HT-29 (cell line): ENCODE measurements around the gene DAP3. TPM values are rescaled to one million over a fixed set of nuclear protein-coding genes. Genes with fewer than 3 reads are reported as not detected.

Source experiments
- DNase-seq: peaks from one replicate; pipeline ENCODE4 v3.0.0-alpha.2; 2015; ENCODE audit warnings: low spot score
- total RNA-seq: library from RNA; depleted of rRNA; stranded (reverse); fragments of >200 nt; shearing (Covaris generic); gene quantifications from 2 replicates; pipeline ENCODE4 v1.2.3, GENCODE V29; 2014; rRNA removed

DAP3 gene
- total RNA-seq, 1 experiment from 2014 or later: 58.5 TPM

- no peak for DNase-seq
Observed at GRCh38 chr1:155773221-155773620, 84.3 kb downstream of the DAP3 start.

- no peak for DNase-seq
Observed at GRCh38 chr1:155776414-155776813, 87.5 kb downstream of the DAP3 start.

GRCh38 chr1:155777582-155777981 is 88.7 kb downstream of the DAP3 start:
- DNase-seq: no peak

Other genes with a start within 250 kb of the DAP3 start
- gene ASH1L, start 126.3 kb upstream of the DAP3 start, total RNA-seq: 12.1 and 18.9 TPM in 2 replicates
- 31.3 and 43.8 TPM in 2 replicates for gene MSTO1, start 78.9 kb upstream of the DAP3 start, total RNA-seq
- gene YY1AP1, start 317 bp upstream of the DAP3 start, total RNA-seq: 24.6 and 24.8 TPM in 2 replicates
- 17.6 and 18.0 TPM in 2 replicates for gene GON4L, start 168.1 kb downstream of the DAP3 start, total RNA-seq
- gene SYT11, start 170.5 kb downstream of the DAP3 start, total RNA-seq: not detected in 2 replicates
- gene RIT1, start 222.3 kb downstream of the DAP3 start, total RNA-seq: 6.5 and 14.8 TPM in 2 replicates
- 44.4 and 53.6 TPM in 2 replicates for gene KHDC4, start 245.3 kb downstream of the DAP3 start, total RNA-seq